HEK293 (cell line): ENCODE results near the gene AGO3.

Experiments
- HOXC10 ChIP-seq: sonication (generic); formaldehyde crosslinking; IDR thresholded peaks from 2 replicates; pipeline ENCODE4 v1.8.1; 2023; ENCODE audit warnings: mild to moderate bottlenecking, missing genetic modification reagents
- IKZF3 ChIP-seq: fragments of 450-650 bp; IDR thresholded peaks from 2 replicates; pipeline ENCODE4 v1.5.0; 2018; ENCODE audit warnings: missing biosample characterization, mild to moderate bottlenecking, missing genetic modification characterization, moderate library complexity
- KLF7 ChIP-seq: fragments of 450-650 bp; formaldehyde crosslinking; IDR thresholded peaks from 2 replicates; pipeline ENCODE4 v1.5.1; 2016; ENCODE audit warnings: missing biosample characterization, missing genetic modification characterization, borderline replicate concordance
- SCRT1 ChIP-seq: fragments of 450-650 bp; formaldehyde crosslinking; IDR thresholded peaks from 2 replicates; pipeline ENCODE4 v1.5.1; 2016; ENCODE audit warnings: missing biosample characterization, missing genetic modification characterization, borderline replicate concordance
- ZBTB17 ChIP-seq: fragments of 450-650 bp; formaldehyde crosslinking; IDR thresholded peaks from 2 replicates; pipeline ENCODE4 v1.5.1; 2016; ENCODE audit warnings: missing biosample characterization, missing genetic modification characterization
- ZFP37 ChIP-seq: fragments of 450-650 bp; formaldehyde crosslinking; IDR thresholded peaks from 2 replicates; pipeline ENCODE4 v1.5.1; 2016; ENCODE audit warnings: missing biosample characterization, missing genetic modification characterization
- ZFP41 ChIP-seq: fragments of 450-650 bp; formaldehyde crosslinking; IDR thresholded peaks from 2 replicates; pipeline ENCODE4 v1.5.1; 2016; ENCODE audit warnings: missing biosample characterization, missing genetic modification characterization, borderline replicate concordance
- ZNF10 ChIP-seq: fragments of 450-650 bp; formaldehyde crosslinking; IDR thresholded peaks from 2 replicates; pipeline ENCODE4 v1.5.1; 2017; ENCODE audit warnings: missing biosample characterization, missing genetic modification characterization
- ZNF114 ChIP-seq: fragments of 450-650 bp; formaldehyde crosslinking; IDR thresholded peaks from 2 replicates; pipeline ENCODE4 v1.5.0; 2017; ENCODE audit warnings: missing biosample characterization, missing genetic modification characterization
- ZNF132 ChIP-seq: fragments of 450-650 bp; formaldehyde crosslinking; IDR thresholded peaks from 2 replicates; pipeline ENCODE4 v1.5.1; 2017; ENCODE audit warnings: missing biosample characterization, missing genetic modification characterization, borderline replicate concordance
- ZNF18 ChIP-seq: fragments of 450-650 bp; formaldehyde crosslinking; IDR thresholded peaks from 2 replicates; pipeline ENCODE4 v1.5.1; 2016; ENCODE audit warnings: missing biosample characterization, missing genetic modification characterization
- ZNF202 ChIP-seq: fragments of 450-650 bp; formaldehyde crosslinking; IDR thresholded peaks from 2 replicates; pipeline ENCODE4 v1.5.1; 2016; ENCODE audit warnings: missing biosample characterization, missing genetic modification characterization, borderline replicate concordance
- ZNF211 ChIP-seq: fragments of 450-650 bp; formaldehyde crosslinking; IDR thresholded peaks from 2 replicates; pipeline ENCODE4 v1.5.1; 2016; ENCODE audit warnings: low read depth, missing biosample characterization, missing genetic modification characterization
- ZNF214 ChIP-seq: fragments of 450-650 bp; formaldehyde crosslinking; IDR thresholded peaks from 2 replicates; pipeline ENCODE4 v1.5.1; 2017; ENCODE audit warnings: missing biosample characterization, mild to moderate bottlenecking, missing genetic modification characterization, borderline replicate concordance
- ZNF274 ChIP-seq, 2 experiments: fragments of 200-500 bp in 1 of 2; fragments of 450-650 bp in 1 of 2; sonication (Bioruptor generic) in 1 of 2; formaldehyde crosslinking in 1 of 2; IDR thresholded peaks; 2 replicates each; pipeline versions ENCODE4 v1.5.1 to v1.6.1; 2014 to 2016; ENCODE audit warnings: borderline replicate concordance in 1 of 2, inconsistent platforms in 1 of 2, low read length in 1 of 2, missing biosample characterization in 1 of 2, missing genetic modification characterization in 1 of 2
- ZNF280D ChIP-seq: fragments of 450-650 bp; formaldehyde crosslinking; IDR thresholded peaks from 2 replicates; pipeline ENCODE4 v1.5.1; 2016; ENCODE audit warnings: missing biosample characterization, missing genetic modification characterization
- ZNF350 ChIP-seq: fragments of 450-650 bp; formaldehyde crosslinking; IDR thresholded peaks from 2 replicates; pipeline ENCODE4 v1.5.0; 2017; ENCODE audit warnings: missing biosample characterization, mild to moderate bottlenecking, missing genetic modification characterization
- ZNF426 ChIP-seq: fragments of 450-650 bp; formaldehyde crosslinking; IDR thresholded peaks from 2 replicates; pipeline ENCODE4 v1.5.1; 2017; ENCODE audit warnings: missing biosample characterization, missing genetic modification characterization, mild to moderate bottlenecking, inconsistent platforms, moderate library complexity
- ZNF433 ChIP-seq: fragments of 450-650 bp; formaldehyde crosslinking; IDR thresholded peaks from 2 replicates; pipeline ENCODE4 v1.5.1; 2016; ENCODE audit warnings: missing biosample characterization, missing genetic modification characterization, low read depth
- ZNF473 ChIP-seq: fragments of 450-650 bp; formaldehyde crosslinking; IDR thresholded peaks from 2 replicates; pipeline ENCODE4 v1.5.1; 2017; ENCODE audit warnings: missing biosample characterization, missing genetic modification characterization
- ZNF488 ChIP-seq: fragments of 450-650 bp; formaldehyde crosslinking; IDR thresholded peaks from 2 replicates; pipeline ENCODE4 v1.5.1; 2016; ENCODE audit warnings: missing biosample characterization, missing genetic modification characterization
- ZNF549 ChIP-seq: fragments of 450-650 bp; IDR thresholded peaks from 2 replicates; pipeline ENCODE4 v1.5.1; 2018; ENCODE audit warnings: missing biosample characterization, missing genetic modification characterization, mild to moderate bottlenecking, inconsistent platforms, moderate library complexity
- ZNF558 ChIP-seq: fragments of 450-650 bp; formaldehyde crosslinking; IDR thresholded peaks from 2 replicates; pipeline ENCODE4 v1.5.1; 2016; ENCODE audit warnings: missing biosample characterization, missing genetic modification characterization
- ZNF645 ChIP-seq: fragments of 450-650 bp; formaldehyde crosslinking; IDR thresholded peaks from 2 replicates; pipeline ENCODE4; 2016; ENCODE audit warnings: missing biosample characterization, missing genetic modification characterization
- ZNF660 ChIP-seq: fragments of 450-650 bp; IDR thresholded peaks from 2 replicates; pipeline ENCODE4 v1.5.1; 2018; ENCODE audit warnings: missing biosample characterization, mild to moderate bottlenecking, missing genetic modification characterization
- ZNF692 ChIP-seq: fragments of 450-650 bp; formaldehyde crosslinking; IDR thresholded peaks from 2 replicates; pipeline ENCODE4 v1.5.1; 2016; ENCODE audit warnings: missing biosample characterization, missing genetic modification characterization
- ZNF701 ChIP-seq: fragments of 450-650 bp; formaldehyde crosslinking; IDR thresholded peaks from 2 replicates; pipeline ENCODE4 v1.5.1; 2016; ENCODE audit warnings: missing biosample characterization, missing genetic modification characterization
- ZNF707 ChIP-seq: fragments of 450-650 bp; formaldehyde crosslinking; IDR thresholded peaks from 2 replicates; pipeline ENCODE4 v1.5.1; 2016; ENCODE audit warnings: missing biosample characterization, missing genetic modification characterization
- ZNF747 ChIP-seq: fragments of 450-650 bp; formaldehyde crosslinking; IDR thresholded peaks from 2 replicates; pipeline ENCODE4 v1.5.1; 2016; ENCODE audit warnings: missing biosample characterization, missing genetic modification characterization
- ZNF792 ChIP-seq: fragments of 450-650 bp; formaldehyde crosslinking; IDR thresholded peaks from 2 replicates; pipeline ENCODE4 v1.5.1; 2016; ENCODE audit warnings: missing biosample characterization, missing genetic modification characterization
- ZNF830 ChIP-seq: fragments of 450-650 bp; IDR thresholded peaks from 2 replicates; pipeline ENCODE4 v1.5.0; 2018; ENCODE audit warnings: missing biosample characterization, missing genetic modification characterization, low read depth, mild to moderate bottlenecking, moderate library complexity
- ZSCAN30 ChIP-seq: fragments of 450-650 bp; IDR thresholded peaks from 2 replicates; pipeline ENCODE4 v1.5.1; 2018; ENCODE audit warnings: missing biosample characterization, mild to moderate bottlenecking, missing genetic modification characterization, moderate library complexity

AGO3 gene

GRCh38 chr1:36088577-36089392 lies 157.9 kb downstream of the AGO3 start, which contains the start of gene ADPRS (continued):
- no peak for TF ChIP-seq ZNF488 (tag by site-specific recombination)
- peak; percentile 38 for TF ChIP-seq IKZF3 (tag by site-specific recombination)
- no peak for TF ChIP-seq ZNF350 (tag by site-specific recombination)
- TF ChIP-seq ZNF280D (tag by site-specific recombination) = no peak
- peak; percentile 94 for TF ChIP-seq KLF7 (tag by site-specific recombination)
- peak; percentile 94 for TF ChIP-seq ZNF692 (tag by site-specific recombination)
- no peak for TF ChIP-seq ZNF433 (tag by site-specific recombination)
- no peak for TF ChIP-seq ZFP41 (tag by site-specific recombination)
- no peak for TF ChIP-seq ZNF645 (tag by site-specific recombination)
- no peak for TF ChIP-seq HOXC10 (CRISPR knock-in tag)
- no peak for TF ChIP-seq ZNF473 (tag by site-specific recombination)
- TF ChIP-seq ZNF660 (tag by site-specific recombination) = peak; percentile 96
- TF ChIP-seq ZNF274 (IDR thresholded peaks at IDR 0.05; ENCODE audit: low read length) = no peak
- no peak for TF ChIP-seq ZNF274 (tag by site-specific recombination; IDR thresholded peaks at IDR 0.05; ENCODE audit: borderline replicate concordance)
- peak; percentile 97 for TF ChIP-seq ZSCAN30 (tag by site-specific recombination)
- TF ChIP-seq ZNF18 (tag by site-specific recombination) = peak; percentile 55; the same call in 1 of the 2 replicates
- TF ChIP-seq ZFP37 (tag by site-specific recombination) = peak; percentile 84
- TF ChIP-seq ZNF792 (tag by site-specific recombination) = no peak
- no peak for TF ChIP-seq ZNF202 (tag by site-specific recombination)
- no peak for TF ChIP-seq ZNF214 (tag by site-specific recombination)
- peak; percentile 93 for TF ChIP-seq ZBTB17 (tag by site-specific recombination)
- TF ChIP-seq ZNF10 (tag by site-specific recombination) = no peak; the same call in none of the 2 replicates
- no peak for TF ChIP-seq ZNF132 (tag by site-specific recombination)
- no peak for TF ChIP-seq ZNF426 (tag by site-specific recombination)
- TF ChIP-seq ZNF558 = no peak
- no peak for TF ChIP-seq ZNF211 (tag by site-specific recombination)
- no peak for TF ChIP-seq ZNF549 (tag by site-specific recombination)
- TF ChIP-seq SCRT1 (tag by site-specific recombination) = peak; percentile 83; the same call in 1 of the 2 replicates
- no peak for TF ChIP-seq ZNF707 (tag by site-specific recombination)
- no peak for TF ChIP-seq ZNF830 (tag by site-specific recombination)
- TF ChIP-seq ZNF114 (tag by site-specific recombination) = no peak
- no peak for TF ChIP-seq ZNF701 (tag by site-specific recombination)
- TF ChIP-seq ZNF747 (tag by site-specific recombination) = no peak
